ENCODE measurements around the gene KCNJ11.

- no peak for TF ChIP-seq SUZ12 (IDR thresholded peaks at IDR 0.05; ENCODE audit: unreplicated experiment)
- no peak for TF ChIP-seq POLR2A (IDR thresholded peaks at IDR 0.05; ENCODE audit: low read depth, low read length)
- no peak for TF ChIP-seq EP300 (IDR thresholded peaks at IDR 0.05; ENCODE audit: borderline replicate concordance in 1 of 2, control insufficient read depth in 1 of 2, low read depth in 2 of 2, low read length in 2 of 2)
- no peak for TF ChIP-seq POLR2AphosphoS5 (IDR thresholded peaks at IDR 0.05; ENCODE audit: low read length)
- TF ChIP-seq ATF2 (IDR thresholded peaks at IDR 0.05; ENCODE audit: low read length), result no peak
- no peak for TF ChIP-seq MYB (IDR thresholded peaks at IDR 0.05; ENCODE audit: borderline replicate concordance, low read depth, low read length)
- no peak for TF ChIP-seq ZNF592 (IDR thresholded peaks at IDR 0.05)
- no peak for TF ChIP-seq BRCA1 (IDR thresholded peaks at IDR 0.05; ENCODE audit: low read depth, low read length)
- no peak for TF ChIP-seq E4F1 (IDR thresholded peaks at IDR 0.05; ENCODE audit: borderline replicate concordance, partially characterized antibody)
- no peak for TF ChIP-seq BACH1 (IDR thresholded peaks at IDR 0.05; ENCODE audit: borderline replicate concordance)
These were observed 8.9 kb downstream of the KCNJ11 start for GRCh38 chr11:17379383-17380180.
